Upper lobe of left lung (tissue), 6 donors: ENCODE results near the gene PKDCC. TPM values are rescaled to one million over a fixed set of nuclear protein-coding genes. Genes with fewer than 3 reads are reported as not detected.

ENCODE experiments used
- ATAC-seq, 2 donors: fragments of 200-7000 bp; cut with Tn5 transposase; one replicate each; pipeline ENCODE4 v1.9.1; 2022; ENCODE audit warnings: mild to moderate bottlenecking in 2 of 2, moderate library complexity in 2 of 2; ENCODE audit not compliant: low FRiP score in 2 of 2
- DNase-seq, 2 donors: peaks; one replicate each; pipeline ENCODE4 v3.0.0-alpha.2; 2019 to 2020
- H3K27ac ChIP-seq, 4 donors: fragments of 200-600 bp; sonication (generic); one replicate each; pipeline ENCODE4 v1.5.1; 2016 to 2019
- H3K27me3 ChIP-seq, 4 donors: fragments of 200-600 bp; sonication (generic); one replicate each; pipeline ENCODE4 v1.5.1; 2017 to 2019
- H3K36me3 ChIP-seq, 4 donors: fragments of 200-600 bp; sonication (generic); one replicate each; pipeline ENCODE4 v1.5.1; 2016 to 2019
- H3K4me1 ChIP-seq, 4 donors: fragments of 200-600 bp; sonication (generic); one replicate each; pipeline ENCODE4 v1.5.1; 2018 to 2019
- H3K4me3 ChIP-seq, 4 donors: fragments of 200-600 bp; sonication (generic); one replicate each; pipeline ENCODE4 v1.5.1; 2017 to 2019; ENCODE audit warnings: mild to moderate bottlenecking in 2 of 4, moderate library complexity in 1 of 4
- H3K9me3 ChIP-seq, 4 donors: fragments of 200-600 bp; sonication (generic); one replicate each; pipeline ENCODE4 v1.5.1; 2018 to 2019
- CTCF ChIP-seq, 6 experiments: fragments of 450-650 bp in 4 of 6; fragments of 200-600 bp in 2 of 6; sonication (generic) in 2 of 6; IDR thresholded peaks; one replicate each; pipeline ENCODE4 v1.5.1; 2016 to 2019; ENCODE audit warnings: antibody characterized with exemption in 6 of 6
- EP300 ChIP-seq, 4 donors: sonication (generic); formaldehyde crosslinking; IDR thresholded peaks; one replicate each; pipeline ENCODE4 v1.5.1; 2017; ENCODE audit warnings: antibody characterized with exemption in 4 of 4, control low read depth in 2 of 4
- POLR2A ChIP-seq, 4 donors: fragments of 450-650 bp; IDR thresholded peaks; one replicate each; pipeline ENCODE4 v1.5.1; 2016 to 2017; ENCODE audit warnings: antibody characterized with exemption in 4 of 4, mild to moderate bottlenecking in 2 of 4
- POLR2AphosphoS5 ChIP-seq, 2 donors: sonication (generic); formaldehyde crosslinking; IDR thresholded peaks; one replicate each; pipeline ENCODE4 v1.5.1; 2017; ENCODE audit warnings: antibody characterized with exemption in 2 of 2
- WGBS, 2 donors: methylation state at CpG; one replicate each; pipeline ENCODE4 v1.1.5; 2017 to 2018; 5-methylcytosine and 5-hydroxymethylcytosine counted together
- total RNA-seq, 6 donors: library from RNA; depleted of rRNA in 4 of 6; stranded (reverse); fragments of >200 nt in 4 of 6; gene quantifications; one replicate each; pipeline versions ENCODE4 v1.1.0 to v1.2.1, GENCODE V29; 2016 to 2021
- donor health status: DM: no; HTN: no; CAD: no; lungs with moderate emphysema.
- donor health status: DM: no; HTN: yes; CAD: no; lungs with severe emphysema.

PKDCC gene
- total RNA-seq, 6 donors from 2014 or later = 65.0 to 156 (median 95.9) TPM

- TF ChIP-seq CTCF (IDR thresholded peaks at IDR 0.05) (no peak), POLR2AphosphoS5 (IDR thresholded peaks at IDR 0.05) (no peak), EP300 (IDR thresholded peaks at IDR 0.05) (no peak), POLR2A (IDR thresholded peaks at IDR 0.05) (no peak)
- DNase-seq = no peak
- ATAC-seq = peak in 1 of 2 donors; percentile 13
- Histone ChIP-seq H3K36me3 (no peaks in the 10 kb centered on the region), H3K27me3 (no peaks in the 10 kb centered on the region), H3K4me3 (no peak overlapping the region), H3K9me3 (no peaks in the 10 kb centered on the region), H3K4me1 (peaks cover 0 to 15% (median 9%) of the 10 kb centered on the region in 4 donors), H3K27ac (no peak overlapping the region)
- WGBS, 2 donors = 60 to 65% methylated on average over 8 of the region's 8 CpGs
Measured at GRCh38 chr2:42085706-42086487, 38.1 kb downstream of the PKDCC start.

GRCh38 chr2:42086500-42086953 lies 38.7 kb downstream of the PKDCC start:
- no peaks in the 10 kb centered on the region for H3K27me3 ChIP-seq
- DNase-seq = no peak
- TF ChIP-seq POLR2A (IDR thresholded peaks at IDR 0.05) = no peak
- TF ChIP-seq CTCF (IDR thresholded peaks at IDR 0.05) = peak; percentile 64 to 85 (median 74)

GRCh38 chr2:42087137-42087856 lies 39.5 kb downstream of the PKDCC start:
- Histone ChIP-seq H3K36me3 (no peaks in the 10 kb centered on the region), H3K4me3 (no peak overlapping the region), H3K4me1 (peaks cover 0 to 19% (median 15%) of the 10 kb centered on the region in 4 donors), H3K27me3 (no peaks in the 10 kb centered on the region), H3K27ac (no peak overlapping the region), H3K9me3 (no peaks in the 10 kb centered on the region)
- ATAC-seq (no peak), DNase-seq (no peak)
- TF ChIP-seq POLR2A (IDR thresholded peaks at IDR 0.05) = no peak
- no peak for TF ChIP-seq CTCF (IDR thresholded peaks at IDR 0.05)
- no peak for TF ChIP-seq POLR2AphosphoS5 (IDR thresholded peaks at IDR 0.05)
- no peak for TF ChIP-seq EP300 (IDR thresholded peaks at IDR 0.05)
- WGBS, 2 donors = 94% methylated on average over 3 of the region's 3 CpGs

More at GRCh38 chr2:42086500-42086953, 38.7 kb downstream of the PKDCC start:
- Histone ChIP-seq H3K4me3 (no peak overlapping the region), H3K36me3 (no peaks in the 10 kb centered on the region), H3K4me1 (peaks cover 0 to 15% (median 9%) of the 10 kb centered on the region in 4 donors), H3K27ac (no peak overlapping the region), H3K9me3 (no peaks in the 10 kb centered on the region)
- ATAC-seq = peak in 1 of 2 donors; percentile 80
- 18 to 21% methylated on average over 6 of the region's 6 CpGs for whole genome bisulfite sequencing, 2 donors

- DNase-seq (no peak), ATAC-seq (no peak)
- no peak overlapping the region for H3K4me3 ChIP-seq
- H3K4me1 ChIP-seq = peaks cover 0 to 21% (median 16%) of the 10 kb centered on the region in 4 donors
- TF ChIP-seq POLR2AphosphoS5 (IDR thresholded peaks at IDR 0.05) (no peak), POLR2A (IDR thresholded peaks at IDR 0.05) (no peak), CTCF (IDR thresholded peaks at IDR 0.05) (no peak), EP300 (IDR thresholded peaks at IDR 0.05) (no peak)
- no peaks in the 10 kb centered on the region for H3K9me3 ChIP-seq
- H3K27ac ChIP-seq = no peak overlapping the region
- WGBS, 2 donors = 64 to 69% methylated on average over 2 of the region's 2 CpGs
- no peaks in the 10 kb centered on the region for H3K27me3 ChIP-seq
- no peaks in the 10 kb centered on the region for H3K36me3 ChIP-seq
Measured at GRCh38 chr2:42087857-42088195, 40.0 kb downstream of the PKDCC start.
